ENCODE measurements around the gene CFAP53. TPM values are rescaled to one million over a fixed set of nuclear protein-coding genes. Genes with fewer than 3 reads are reported as not detected.

CFAP53 gene
- total RNA-seq, 1 experiment from 2014 or later = 0.15 TPM

- no peak overlapping the region for H3K23ac ChIP-seq (ENCODE audit: insufficient read length, low read depth, low read length)
- no peak overlapping the region for H3K9ac ChIP-seq (ENCODE audit: extremely low read depth, insufficient read length, low read length)
- no peak overlapping the region for H2BK20ac ChIP-seq (ENCODE audit: low read depth, low read length, poor library complexity, severe bottlenecking)
- H4K5ac ChIP-seq (ENCODE audit: insufficient read length, low read depth, low read length) = no peak overlapping the region
- H2BK120ac ChIP-seq (ENCODE audit: low read depth, low read length, poor library complexity, severe bottlenecking) = no peak overlapping the region
- H2AFZ ChIP-seq (ENCODE audit: low read length) = no peak overlapping the region
- Mint-ChIP-seq H3K36me3 (ENCODE audit: insufficient read depth in 1 of 3, low read depth in 3 of 3) (no peaks in the 10 kb centered on the region), H3K4me1 (peaks cover under 1 to 2% of the 10 kb centered on the region in 2 experiments; a peak in 3 of 4 replicates), H3K9me3 (no peaks in the 10 kb centered on the region), H3K27ac (no peak overlapping the region), H3K4me3 (no peak overlapping the region), H3K27me3 (ENCODE audit: low read depth) (peaks cover 3% of the 10 kb centered on the region; the same call in 1 of the 2 replicates)
- no peak overlapping the region for H3K14ac ChIP-seq (ENCODE audit: insufficient read depth, low read length)
- H3K27ac ChIP-seq (ENCODE audit: insufficient read length, low read depth, low read length) = no peak overlapping the region
- H2BK12ac ChIP-seq (ENCODE audit: insufficient read length, low read depth, low read length) = no peak overlapping the region
- no peak overlapping the region for H4K8ac ChIP-seq (replicated peaks; ENCODE audit: insufficient read length, low read depth, low read length)
- H3K9me3 ChIP-seq (ENCODE audit: control insufficient read depth, low read depth, low read length) = no peaks in the 10 kb centered on the region
- H4K91ac ChIP-seq (ENCODE audit: insufficient read length, low read depth, low read length) = no peak overlapping the region
- no peak for DNase-seq
- H4K20me1 ChIP-seq (ENCODE audit: control insufficient read depth, insufficient read depth, insufficient read length) = no peaks in the 10 kb centered on the region
- H2BK15ac ChIP-seq (ENCODE audit: low read depth, low read length) = no peak overlapping the region
- no peak overlapping the region for H2BK5ac ChIP-seq (ENCODE audit: insufficient read length, low read length)
- no peak overlapping the region for H3K4me2 ChIP-seq (ENCODE audit: insufficient read depth, insufficient read length, low read length)
- no peak overlapping the region for H3K18ac ChIP-seq (ENCODE audit: insufficient read length, low read depth, low read length)
- no CpG with 5 or more reads among the region's 4 CpGs for WGBS (ENCODE audit: extremely low coverage, insufficient read length, low lambda C conversion rate)
- no peaks in the 10 kb centered on the region for H3K79me1 ChIP-seq (ENCODE audit: insufficient read depth, low read depth, low read length, poor library complexity, severe bottlenecking)
- no peaks in the 10 kb centered on the region for H3K27me3 ChIP-seq (ENCODE audit: insufficient read depth, low read length)
- no peak overlapping the region for H3K4ac ChIP-seq (ENCODE audit: low read depth, low read length)
- no peak overlapping the region for H3K56ac ChIP-seq (ENCODE audit: insufficient read length, low read depth, low read length)
- no peak overlapping the region for H3T11ph ChIP-seq (ENCODE audit: low read length)
- no peaks in the 10 kb centered on the region for H3K23me2 ChIP-seq (ENCODE audit: insufficient read length, low read depth, low read length, poor library complexity, severe bottlenecking)
- H3K79me2 ChIP-seq (ENCODE audit: insufficient read depth, low read length) = no peaks in the 10 kb centered on the region
- no peak overlapping the region for H2AK5ac ChIP-seq (ENCODE audit: insufficient read length, low read length)
- no peaks in the 10 kb centered on the region for H3K4me1 ChIP-seq (ENCODE audit: insufficient read depth, low read length)
- no peak for TF ChIP-seq CTCF (conservative IDR thresholded peaks at IDR 0.05)
Measured at GRCh38 chr18:50209311-50209710, 57.0 kb downstream of the CFAP53 start.
